Activated CD4-positive, CD25-positive, alpha-beta regulatory T cell (primary cell): ENCODE measurements around the gene BACH1.
A peak's percentile ranks its signal among the peaks of the same experiment; 100 is the strongest.

Experiments
- DNase-seq, 4 experiments: peaks; one replicate each; lab custom pipeline; 2025; lab: John Stamatoyannopoulos, UW

BACH1 gene

GRCh38 chr21:29293495-29293894 lies 5.2 kb upstream of the BACH1 start:
- no peak for DNase-seq

DNA sequence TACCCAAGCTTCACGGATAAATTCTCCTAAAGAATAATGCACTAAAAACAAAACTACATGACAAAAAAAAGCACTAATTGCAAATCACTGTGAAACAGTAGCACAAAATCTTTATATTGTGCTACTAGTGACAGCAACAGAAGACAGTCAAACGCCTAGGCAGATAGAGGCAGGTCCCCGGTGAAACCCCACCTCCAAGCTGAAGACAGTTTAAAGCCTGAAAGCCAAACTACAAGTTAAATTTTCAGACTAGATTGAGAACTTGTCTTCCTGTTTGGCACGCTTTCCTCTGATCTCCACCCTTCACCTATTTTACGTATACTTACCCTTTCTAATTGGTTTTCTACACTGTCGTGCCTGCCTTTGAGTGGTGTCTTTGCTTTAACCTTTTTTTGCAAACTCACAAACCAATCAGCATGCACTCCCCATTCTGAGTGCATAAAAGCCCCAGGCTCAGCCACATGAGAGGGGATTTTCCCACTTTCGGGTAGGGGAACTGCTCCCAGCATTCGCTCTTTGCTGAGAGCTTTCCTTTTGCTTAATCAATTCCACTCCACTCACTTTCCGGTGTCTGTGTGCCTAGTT lies 3.6 kb upstream of the BACH1 start:
- peak in 3 of 4 experiments; percentile 4 to 9 (median 9) for DNase-seq

GRCh38 chr21:29296446-29296845 lies 2.3 kb upstream of the BACH1 start:
- no peak for DNase-seq

DNA sequence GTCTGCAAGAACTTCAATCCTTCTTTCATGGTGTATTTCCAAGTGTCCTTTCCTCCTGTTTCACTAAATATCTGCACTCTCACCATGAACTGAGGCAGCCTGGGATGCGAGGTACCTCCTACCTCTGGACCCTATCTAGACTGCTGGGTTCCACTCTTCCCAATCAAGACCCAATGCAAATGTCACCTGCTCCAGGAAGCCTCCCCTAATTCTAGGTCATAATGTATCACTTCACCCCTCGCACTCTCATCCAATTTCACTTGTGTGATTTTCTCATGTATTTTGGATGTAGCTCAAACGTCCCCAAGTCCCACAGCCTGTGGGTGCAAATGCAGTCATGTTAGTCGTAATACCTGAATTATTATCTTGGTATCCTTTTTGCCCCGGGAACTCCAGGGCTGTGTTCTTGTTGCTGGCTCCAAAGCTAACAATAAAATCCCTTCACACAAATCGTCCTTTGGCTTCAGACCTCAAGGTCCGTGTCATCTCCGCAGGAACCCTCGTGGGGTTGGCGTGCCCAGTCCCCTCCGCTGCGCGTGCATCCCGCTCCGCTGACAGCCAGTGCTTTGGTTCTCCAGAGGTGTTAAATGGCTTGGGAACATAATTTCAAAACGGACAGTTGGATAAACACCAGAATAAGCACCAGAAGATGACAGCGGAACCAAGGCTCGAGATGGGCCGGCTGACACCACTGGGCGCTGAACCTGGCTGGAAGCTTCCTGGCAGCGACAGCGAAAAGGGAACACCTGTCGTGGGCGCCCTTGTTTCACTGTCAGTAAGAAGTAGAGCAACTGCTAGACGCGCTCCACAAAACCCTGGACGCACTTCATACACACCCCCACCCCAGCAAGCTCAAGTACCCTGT lies 1.0 kb upstream of the BACH1 start:
- DNase-seq = no peak

- DNase-seq = peak; percentile 50 to 60 (median 52)
Measured at GRCh38 chr21:29299046-29299915, 559 bp downstream of the BACH1 start.

DNA sequence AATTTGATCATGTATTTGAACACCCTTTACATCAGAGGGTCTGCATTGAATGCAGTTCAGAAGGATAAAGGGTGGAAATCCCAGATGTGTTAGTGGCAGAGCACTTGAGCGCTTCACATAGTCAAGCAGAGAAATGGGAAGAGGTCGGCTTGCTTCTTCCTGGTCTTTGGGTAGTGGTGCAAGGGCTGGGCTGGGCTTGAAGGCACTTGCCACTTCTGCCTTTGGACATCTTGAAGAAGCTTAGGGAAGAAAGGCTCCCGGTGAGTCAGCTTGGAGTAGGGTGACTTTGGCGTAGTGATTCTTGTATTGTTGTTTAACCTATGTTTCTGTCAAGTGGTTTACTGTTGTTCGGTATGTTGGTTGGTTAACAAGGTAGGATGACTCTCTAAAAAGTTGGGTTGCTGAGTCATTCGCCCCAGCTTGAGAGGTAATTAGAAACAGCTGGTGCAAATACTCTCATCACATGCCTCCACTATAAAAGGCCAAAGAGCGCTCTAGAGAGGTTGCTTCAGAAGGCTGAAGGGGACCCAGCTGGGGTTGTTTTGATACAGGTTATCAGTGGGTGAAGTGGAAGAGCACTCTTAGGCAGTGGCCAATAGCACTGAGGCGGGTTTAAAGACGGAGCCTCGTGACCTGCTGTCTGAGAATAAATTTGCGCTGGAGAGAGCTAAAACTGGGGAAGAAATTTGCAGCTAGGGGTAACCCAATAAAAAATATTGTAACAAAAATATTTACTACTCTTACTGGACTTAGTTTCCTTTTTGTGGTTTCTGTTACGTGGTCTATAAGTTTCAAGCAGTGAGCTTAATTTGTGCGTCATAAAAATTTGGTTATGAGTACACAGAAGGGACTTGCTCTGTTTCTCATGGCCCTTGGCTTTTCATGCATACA lies 1.4 kb downstream of the BACH1 start:
- DNase-seq = peak; percentile 13 to 30 (median 24)

DNA sequence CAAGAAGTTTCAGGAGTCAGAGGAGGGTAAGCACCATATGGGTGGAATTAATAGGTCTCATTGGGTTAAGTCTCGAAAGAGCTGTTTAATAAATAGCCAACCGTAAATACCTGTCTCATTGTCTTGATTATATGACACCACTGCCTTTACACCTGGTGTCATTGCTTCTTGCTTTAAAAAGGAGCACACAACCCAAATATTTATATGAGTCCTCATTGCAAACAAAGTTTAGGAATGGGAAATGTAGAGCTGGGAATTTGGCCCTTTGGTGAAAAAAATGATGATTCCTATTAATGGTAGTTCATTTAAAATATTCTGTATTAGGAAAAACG lies 2.1 kb downstream of the BACH1 start:
- DNase-seq = no peak

DNA sequence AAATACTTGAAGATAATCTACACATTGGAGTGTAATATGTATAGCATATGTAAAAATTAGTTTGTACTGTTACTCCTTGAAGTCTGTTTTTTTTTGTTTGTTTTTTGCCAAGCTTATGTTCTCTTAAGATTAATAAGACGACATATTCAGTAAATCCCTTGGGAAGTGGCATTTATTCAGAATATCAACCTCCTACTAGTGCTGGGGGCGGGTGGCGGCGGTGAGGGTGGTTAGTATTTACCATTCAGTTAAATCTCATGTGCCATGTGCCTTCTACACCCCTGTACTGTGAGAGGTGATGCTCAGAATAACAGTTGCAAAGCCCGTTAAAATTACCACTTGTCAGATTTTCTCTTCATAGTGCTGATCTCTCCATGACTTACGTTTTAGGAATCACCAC lies 3.0 kb downstream of the BACH1 start:
- no peak for DNase-seq

- DNase-seq = no peak
Measured at GRCh38 chr21:29302359-29302875, 3.7 kb downstream of the BACH1 start.

DNA sequence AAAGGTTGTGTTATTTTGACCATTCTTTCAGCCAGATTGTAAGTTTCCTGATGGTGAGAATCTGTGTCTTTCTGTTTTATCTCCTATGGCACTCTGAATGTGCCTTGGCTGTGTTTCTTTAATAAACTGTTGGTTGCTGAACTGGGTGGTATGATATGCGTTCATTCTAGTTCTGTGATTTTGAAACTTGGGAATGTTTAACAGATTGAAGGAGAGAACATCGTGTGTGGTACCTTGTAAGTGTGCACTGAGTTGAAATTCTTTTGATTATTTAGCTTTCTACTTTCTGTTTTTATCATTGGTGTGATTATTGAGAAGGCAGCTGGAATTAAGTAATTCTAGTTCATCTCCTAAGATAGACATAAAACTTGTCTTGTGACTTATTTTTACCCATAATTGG lies 4.6 kb downstream of the BACH1 start:
- no peak for DNase-seq

DNA sequence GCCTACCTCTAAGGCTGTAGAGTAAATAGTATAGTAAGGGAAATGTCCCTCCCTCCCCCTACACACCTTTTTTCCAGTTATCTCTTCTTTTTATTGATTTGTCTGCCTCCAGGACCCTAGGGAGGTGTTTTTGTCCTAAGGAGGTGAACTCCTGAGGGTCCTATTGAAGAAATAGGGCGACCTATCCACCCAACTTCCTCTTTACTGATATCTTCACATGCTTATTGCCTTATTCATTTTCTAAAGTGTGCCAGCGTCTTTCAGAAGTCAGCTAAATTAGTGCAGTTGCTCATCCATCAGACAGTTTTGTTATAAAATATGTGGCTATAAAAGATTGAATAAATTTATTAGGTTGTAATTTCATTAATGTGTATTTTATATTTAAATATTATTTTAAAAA lies 5.9 kb downstream of the BACH1 start:
- no peak for DNase-seq

GRCh38 chr21:29305068-29305467 lies 6.3 kb downstream of the BACH1 start:
- DNase-seq = no peak

DNA sequence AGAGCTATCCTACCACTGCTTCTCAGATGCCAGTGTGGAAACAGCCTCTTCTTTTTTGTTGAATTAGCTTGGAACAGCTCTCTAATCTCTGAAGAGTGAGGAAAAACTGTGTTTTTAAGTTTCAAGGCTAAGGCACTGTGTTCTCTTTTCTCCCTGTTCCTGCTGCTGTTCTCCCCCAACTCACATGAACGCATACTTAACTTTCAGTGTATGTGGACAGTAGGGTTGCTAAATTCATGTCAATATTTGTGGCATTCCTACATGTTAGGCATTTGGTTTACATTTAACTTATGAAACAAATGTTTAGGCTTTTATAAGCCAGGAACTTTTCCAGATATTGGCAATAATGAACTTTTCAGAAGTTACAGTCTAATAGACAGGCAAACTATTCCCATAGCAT lies 6.8 kb downstream of the BACH1 start:
- no peak for DNase-seq

- DNase-seq = no peak
Measured at GRCh38 chr21:29306920-29307319, 8.2 kb downstream of the BACH1 start.

DNA sequence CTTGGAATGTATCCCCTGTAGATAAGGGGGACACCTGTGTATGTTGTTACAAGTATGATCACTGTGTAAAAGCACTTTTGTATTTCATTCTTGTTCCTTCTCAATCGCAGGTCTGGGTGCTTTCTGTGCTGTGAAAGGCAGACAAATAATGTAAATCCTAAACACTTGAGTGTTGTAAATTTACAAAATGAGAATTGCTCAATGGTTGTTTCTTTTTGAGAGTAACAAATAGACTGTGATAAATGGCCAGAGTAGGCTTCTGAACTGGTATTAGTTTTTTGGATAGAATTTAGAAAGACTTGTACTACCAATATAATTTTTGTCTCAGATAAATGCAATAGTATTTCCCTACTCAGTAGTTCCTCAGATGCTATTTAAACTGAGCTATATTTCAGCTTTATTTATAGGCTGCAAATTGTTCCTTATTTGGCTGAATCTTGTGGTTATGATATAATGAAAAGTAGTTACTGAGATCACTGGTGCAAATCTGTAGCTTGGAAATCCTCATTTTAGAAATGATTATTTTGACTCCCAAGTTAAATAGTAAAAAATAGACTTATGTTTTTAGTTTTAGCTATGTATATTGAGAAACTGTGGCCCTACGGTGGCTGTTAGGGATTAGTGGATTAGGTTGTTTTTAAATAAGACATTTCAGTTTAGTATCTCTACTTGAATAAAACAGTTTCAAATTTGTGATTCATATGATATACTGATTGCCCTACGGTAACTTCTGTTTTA lies 9.2 kb downstream of the BACH1 start:
- DNase-seq = no peak

DNA sequence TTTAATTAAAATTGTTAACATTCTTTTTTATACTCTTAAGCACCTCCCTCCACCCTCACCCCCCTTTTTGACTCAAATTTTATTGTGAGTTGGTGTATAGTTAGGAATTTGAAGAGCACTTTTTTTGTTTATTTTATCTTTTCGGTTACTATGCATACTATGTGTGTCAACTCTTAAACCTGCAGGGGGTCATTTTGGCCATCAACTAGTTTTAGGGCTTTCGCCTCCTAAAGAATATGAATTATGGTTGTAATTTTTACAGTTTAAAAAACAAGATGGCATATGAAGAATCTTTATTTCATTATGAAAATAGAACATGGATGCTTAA lies 9.7 kb downstream of the BACH1 start:
- DNase-seq = no peak

- DNase-seq = no peak
Measured at GRCh38 chr21:29309703-29310102, 11.0 kb downstream of the BACH1 start.

GRCh38 chr21:29311802-29312201 lies 13.1 kb downstream of the BACH1 start:
- no peak for DNase-seq

DNA sequence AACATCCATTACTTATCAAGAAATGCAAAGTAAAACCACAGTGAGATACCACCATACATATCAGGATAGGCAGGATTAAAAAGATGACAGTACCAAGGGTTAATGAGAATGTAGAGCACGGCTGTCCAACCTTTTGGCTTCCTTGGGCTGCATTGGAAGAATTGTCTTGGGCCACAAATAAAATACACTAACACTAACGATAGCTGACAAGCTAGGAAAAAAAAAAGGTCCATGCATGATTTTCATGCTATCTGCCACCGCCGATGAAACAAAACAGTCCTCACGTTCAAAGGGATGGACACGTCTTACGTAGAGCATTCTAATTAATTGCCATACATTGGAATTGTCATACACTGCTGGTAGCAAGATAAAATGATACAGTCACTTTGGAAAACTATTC lies 14.3 kb downstream of the BACH1 start:
- DNase-seq = no peak

DNA sequence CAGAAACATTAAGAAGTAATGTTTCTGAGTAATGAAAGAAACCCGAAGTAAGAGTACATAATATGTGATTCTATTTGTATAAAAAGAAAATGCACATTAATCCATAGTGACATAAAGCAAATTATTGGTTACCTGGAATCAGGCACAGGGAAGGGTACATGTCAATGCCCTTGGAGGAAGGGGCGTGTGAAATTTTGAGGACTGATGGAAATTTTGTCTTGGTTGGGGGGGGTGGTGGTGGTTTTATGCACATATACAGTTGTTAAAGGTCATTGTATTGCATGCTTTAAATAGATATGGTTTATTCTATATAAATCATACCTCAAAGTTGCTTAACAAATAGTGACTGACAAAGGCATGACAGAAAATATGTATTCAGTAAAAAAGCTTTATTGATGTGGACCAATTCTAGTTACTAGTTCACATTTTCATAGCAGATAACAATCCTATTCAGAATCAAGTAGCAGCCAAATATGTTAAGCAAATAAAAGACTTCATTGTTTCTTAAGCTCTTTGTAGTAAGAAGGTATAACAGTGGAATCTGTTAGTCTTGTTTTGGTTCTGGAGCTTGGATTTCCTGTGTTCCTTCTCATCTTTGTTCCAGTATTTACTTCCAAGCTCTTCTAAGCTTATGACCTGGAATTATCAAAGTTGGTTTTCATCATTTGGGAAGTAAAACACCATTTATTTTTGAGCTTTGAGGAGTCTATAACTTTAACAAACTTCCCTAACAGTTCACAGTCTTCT lies 15.1 kb downstream of the BACH1 start:
- no peak for DNase-seq
